NCI-H1092 (cell line): ENCODE data around the gene MIEF1.

Source experiments
- DNase-seq: peaks from one replicate; lab custom pipeline; 2025; lab: John Stamatoyannopoulos, UW

Gene MIEF1

DNA sequence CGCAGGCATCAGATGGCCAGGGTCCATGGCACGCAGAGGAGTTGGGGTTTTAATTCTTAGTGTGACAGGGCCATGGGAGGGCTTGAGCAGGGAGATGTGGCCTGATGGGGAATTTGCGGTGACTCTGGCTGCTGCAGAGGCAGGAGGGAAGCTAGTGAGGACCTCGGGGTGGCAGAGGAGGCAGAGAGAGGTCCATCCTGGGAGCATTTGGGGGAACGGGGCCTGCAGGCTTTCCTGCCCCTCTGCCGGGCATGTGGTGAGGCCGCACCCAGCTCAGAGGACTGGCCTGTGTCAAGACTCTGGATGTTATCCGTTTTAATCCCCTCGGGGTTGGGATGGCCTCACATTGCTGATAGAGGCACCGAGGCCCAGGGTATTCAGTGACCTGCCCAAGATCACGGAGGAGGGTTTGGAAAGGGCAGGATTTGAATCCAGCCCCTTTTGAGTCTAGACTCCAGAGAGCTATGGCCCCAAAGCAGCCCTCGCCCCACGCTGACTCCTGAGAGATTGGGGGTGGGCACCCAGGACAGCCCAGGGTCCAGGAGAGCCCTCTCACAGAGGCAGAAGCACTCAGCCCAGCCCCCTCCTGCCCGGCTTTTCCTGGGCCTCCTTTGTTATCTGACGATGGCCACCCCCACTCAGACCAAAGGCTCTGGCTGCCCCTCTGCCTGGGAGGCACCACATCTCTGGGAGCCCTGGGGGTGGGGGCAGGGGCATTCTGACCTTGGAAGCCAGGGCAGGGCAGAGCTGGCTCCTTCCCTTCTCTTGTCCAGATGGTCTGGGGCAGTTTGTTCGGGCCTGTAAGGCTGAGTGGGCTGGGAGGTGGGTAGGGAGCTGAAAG lies 31.4 kb upstream of the MIEF1 start:
- no peak for DNase-seq

DNA sequence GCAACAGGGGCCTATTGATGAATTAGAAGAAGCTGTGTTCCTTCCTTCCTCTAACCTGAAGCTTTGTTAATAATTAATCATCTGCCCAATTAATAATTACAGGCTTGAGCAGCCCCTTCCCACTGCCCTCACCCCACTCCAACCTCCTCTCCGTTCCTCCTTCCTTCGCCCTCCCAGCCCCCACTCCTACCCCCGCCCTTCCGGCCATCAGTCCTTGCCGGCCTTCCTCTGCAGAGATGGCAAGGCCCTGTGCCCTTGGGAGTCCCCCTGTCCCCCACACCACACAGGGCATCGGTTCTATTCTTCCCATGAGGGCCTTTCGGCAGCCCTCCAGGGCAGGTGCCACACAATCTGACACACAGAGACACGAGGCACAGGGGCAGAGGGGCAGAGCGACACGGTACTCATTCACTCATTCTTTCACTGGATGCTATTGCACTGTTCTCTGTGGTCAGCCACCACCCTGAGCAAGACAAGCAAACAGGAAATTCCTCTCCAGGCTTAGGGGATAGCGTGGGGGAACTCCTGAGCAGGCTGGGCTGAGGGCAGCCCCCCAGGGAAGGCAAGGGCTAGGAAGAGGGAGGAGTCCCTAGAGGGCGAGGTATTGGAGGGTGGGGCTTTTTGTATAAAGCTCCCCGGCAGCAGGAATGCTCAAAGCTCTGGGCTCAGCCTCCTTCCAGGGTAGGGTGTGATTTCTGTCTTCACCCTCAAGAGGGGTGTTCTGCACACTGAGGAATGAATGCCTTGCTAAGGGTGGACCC lies 30.5 kb upstream of the MIEF1 start:
- DNase-seq: no peak

DNA sequence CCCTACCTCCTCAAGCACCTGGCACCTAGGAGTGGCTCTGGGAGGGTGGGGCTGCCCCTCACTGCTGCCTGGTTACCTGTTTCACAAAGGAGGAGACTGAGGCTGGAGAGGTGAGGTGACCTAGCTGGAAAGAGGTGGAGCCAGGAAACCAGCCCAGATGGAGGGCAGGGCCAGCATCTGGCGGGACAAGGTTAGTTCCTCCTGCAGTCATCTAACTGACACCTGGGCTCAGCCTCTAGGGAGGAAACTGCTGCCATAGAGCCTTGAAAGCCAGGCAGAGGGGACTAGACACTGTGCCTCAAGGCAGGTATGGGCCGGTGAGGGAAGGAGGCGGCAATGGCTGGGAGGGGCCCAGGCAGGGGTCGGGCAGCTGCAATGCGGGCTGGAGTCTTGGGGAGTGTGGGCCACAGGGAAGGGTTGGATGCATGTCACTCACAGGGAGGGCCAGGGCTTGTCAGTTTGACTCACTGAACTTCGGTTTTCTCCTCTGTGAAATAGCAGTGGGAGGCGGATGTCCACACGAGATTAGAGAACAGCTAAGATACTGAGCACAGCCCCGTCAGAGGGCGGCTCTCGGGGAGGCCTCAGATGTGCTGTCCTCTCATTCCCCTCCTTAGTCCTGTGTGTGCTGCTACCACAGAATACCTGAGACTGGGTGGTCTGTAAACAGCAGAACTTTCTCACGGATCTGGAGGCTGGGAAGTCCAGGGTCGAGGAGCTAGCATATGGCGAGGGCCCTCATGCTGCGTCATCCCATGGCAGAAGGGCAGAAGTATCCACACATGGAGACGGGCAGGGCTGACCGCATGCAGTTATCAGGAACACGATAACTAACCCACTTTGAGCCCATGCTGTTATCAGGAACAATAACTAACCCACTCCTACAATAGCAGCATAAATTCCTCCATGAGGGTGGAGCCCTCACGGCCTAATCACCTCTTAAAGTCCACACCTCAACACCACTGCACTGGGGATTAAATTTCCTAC lies 29.2 kb upstream of the MIEF1 start:
- no peak for DNase-seq

DNA sequence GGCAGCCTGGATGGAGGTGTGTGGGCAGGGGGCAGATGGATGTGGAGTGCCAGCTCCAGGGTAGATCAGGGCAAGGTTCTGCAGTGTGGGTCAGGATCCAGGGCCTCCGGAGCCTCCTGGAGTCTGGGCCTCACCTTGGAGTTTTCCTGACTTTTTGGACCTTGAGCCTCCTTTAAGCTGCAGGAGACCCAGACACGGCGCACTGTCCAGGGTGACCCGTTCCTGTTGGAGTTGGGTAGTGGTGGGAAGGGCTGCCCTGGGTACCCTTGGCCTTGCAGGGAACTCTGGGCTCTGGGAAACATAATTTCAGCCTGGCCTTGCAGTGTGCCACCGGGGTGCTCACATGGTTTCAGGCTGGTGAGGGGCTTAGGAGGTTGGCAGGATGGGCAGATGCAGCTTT lies 28.2 kb upstream of the MIEF1 start:
- DNase-seq: no peak

DNA sequence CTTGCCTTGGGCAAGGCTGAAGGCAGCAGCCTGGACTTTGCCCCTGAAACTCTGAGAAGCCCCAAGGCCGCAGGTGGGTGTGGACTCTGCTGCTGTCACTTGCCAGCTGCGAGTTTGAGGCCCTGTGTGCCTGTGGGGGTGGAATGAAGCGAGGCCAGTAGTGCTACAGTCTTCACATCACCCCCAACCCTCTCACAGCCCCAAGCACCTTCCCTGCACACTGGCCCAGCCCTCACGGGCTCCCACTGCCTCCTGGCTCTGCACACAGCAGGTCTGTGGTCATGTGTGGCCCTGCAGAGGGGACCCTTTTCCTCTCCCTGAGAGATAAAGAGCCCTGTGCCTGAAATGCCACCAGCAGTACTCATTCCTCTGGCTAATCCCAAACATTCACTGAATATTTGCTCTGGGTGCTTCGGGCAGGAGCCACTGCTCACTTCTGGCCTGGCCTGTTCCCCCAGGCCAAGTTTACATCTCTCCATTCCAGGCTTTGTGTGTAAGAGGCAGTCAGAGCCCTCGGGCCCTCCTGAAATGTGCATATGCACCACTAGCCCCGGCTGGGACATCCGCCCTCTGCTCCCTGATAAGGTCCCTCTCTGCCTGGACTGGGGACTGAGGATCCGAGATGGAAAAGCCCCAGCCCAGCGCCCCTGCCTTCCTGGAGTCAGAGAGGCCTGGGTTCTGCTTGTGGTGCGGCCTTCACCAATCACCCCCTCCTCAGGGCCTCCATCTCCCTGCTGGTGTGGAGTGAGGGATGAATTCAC lies 27.6 kb upstream of the MIEF1 start:
- DNase-seq: no peak

DNA sequence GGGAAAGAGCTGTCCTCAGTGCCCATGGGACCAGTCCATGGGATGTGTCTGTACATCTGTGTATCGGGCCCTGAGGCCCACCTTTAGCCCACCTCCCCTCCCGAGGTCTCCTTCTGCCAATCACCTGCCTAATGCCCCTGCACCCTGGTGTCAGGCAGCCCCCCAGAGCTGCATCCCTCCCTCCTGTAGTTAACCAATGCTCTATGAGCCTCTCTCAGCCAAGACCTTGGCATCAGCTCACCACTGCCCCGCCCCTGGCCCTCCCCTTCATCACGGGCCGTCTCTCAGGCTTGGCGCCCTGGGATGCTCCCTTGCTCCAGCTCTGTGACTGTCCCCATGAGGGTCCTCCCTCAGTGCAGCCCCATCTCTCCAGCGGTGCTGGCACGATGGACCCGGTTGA lies 26.8 kb upstream of the MIEF1 start:
- no peak for DNase-seq

DNA sequence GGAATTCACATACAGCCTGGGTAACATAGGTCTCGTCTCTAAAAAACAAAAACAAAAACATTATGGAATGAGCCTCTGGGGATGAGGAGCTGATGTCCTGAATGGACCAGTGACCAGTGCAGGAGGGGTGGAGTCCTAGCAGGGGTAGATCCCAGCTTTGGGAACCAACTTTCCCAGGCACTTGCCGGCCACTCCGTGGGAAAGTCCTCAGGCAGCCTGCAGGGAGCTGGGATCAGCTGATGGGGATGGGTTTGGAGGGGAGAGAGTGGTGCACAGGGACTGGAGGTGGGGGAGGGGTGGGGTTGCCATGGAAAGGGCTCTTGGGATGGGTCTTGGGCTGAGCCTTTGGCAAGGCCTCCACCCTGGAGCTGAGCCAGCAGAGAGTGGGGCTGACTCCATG lies 26.2 kb upstream of the MIEF1 start:
- no peak for DNase-seq

DNA sequence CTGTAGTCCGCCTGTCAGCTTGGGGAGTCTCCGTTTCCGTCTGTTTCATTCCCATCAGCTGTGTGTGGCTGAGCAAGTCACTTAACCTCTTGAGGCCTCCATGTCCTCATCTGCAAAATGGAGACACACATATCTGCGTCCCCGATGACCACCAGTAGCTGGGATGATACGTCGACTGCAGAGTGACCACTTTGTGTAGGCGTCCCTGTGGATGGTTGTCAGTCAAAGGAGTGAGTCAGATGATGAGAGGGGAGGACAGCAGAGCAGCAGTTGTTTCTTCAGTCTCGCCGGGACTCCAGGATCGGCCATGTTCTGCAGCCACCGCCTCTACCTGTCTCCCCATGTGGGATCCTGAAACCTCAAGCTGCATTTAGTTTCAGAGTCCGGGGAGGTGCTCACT lies 25.4 kb upstream of the MIEF1 start:
- DNase-seq: no peak

DNA sequence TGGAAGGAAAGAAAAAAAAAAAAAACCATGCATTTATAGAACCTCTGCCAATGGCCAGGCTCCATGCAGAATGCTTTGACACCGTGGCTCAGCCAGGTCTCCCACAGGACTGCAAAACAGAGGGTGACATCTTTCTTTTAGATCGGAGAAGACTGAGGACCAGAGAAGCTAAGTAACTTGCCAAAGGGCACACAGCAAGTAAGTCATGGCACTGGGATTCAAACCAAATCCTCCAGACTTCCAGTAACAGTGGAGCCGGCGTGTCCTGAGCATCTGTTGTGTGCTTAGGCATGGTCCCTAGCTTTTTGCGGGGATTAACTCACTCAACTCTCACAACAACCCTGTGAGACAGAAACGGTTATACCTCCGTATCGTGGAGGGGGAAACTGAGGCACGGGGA lies 24.5 kb upstream of the MIEF1 start:
- no peak for DNase-seq

DNA sequence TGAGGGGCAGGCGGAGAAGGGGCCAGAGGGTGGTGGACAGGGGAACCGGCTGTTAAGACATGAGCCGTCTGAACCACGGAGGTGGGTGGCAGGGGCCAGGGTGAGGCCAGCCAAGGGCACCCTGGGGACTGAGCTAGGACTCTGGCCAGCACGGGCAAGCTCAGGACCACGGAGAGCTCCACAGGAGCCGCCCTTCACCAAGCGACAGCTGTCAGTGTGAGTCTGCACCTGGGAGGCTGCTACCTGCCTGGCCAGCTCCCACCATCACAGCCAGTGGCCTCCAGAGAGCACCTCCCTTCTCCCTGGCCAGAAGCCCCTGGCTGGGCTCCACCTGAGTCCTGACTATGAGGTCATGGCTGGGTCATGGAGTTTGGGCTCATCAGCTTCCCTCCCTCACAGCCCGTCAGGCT lies 23.6 kb upstream of the MIEF1 start:
- DNase-seq: no peak

DNA sequence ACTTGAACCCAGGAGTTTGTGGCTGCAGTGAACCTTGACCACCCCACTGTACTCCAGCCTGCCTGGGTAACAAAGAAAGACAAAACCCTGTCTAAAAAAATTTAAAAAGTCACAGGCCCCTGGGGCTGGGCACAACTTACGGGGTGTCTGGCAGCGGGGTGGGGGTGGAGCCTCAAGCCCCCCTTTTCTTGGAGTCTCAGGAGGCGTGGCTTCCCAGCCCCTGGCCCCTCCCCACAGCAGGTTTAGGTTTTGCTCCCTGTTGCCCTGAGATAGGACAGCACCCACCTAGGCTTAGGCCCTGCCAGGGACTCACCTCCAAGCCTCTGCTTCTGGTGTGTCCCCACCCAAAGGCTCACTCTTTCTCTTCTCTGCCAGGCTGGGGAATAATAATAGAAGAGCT lies 22.8 kb upstream of the MIEF1 start:
- DNase-seq: no peak

DNA sequence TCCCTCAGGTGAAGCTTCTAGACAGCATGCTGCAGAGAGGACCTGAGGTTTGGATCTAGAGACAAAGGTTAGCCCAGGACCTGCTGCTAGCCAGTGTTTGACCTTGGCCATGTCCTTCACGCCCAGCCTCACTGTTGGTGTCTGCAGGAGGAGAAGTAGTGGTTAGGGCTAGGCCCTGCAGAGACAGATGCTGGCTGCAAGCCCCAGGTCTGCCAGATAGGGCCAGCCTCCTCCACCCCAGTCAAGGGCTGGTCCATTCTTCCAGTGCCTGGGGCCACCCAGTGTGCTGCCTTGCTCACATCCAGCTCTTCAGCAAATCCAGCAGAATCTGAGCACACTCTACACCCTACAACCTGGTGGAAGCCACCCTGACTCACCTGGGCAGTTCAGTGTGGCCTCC lies 21.5 kb upstream of the MIEF1 start:
- no peak for DNase-seq

DNA sequence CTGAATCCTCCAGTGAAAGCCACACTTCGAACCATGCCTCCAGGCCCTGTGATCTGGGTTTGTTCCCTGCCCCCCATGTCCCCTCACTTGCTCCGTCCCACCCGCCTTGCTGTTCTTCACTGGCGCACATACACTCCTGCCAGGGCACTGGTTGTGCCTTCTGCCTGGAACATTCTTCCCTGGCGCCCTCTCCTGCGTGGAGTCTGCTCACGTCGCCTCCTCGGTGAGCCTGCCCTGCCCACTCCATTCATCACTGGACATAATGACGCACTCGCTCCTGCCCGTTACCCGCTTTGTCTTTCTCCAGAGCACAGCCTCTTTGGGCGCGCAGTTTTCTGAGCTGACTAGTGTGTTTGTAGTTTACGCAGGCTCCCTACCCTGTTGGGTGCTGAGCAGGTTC lies 21.0 kb upstream of the MIEF1 start:
- no peak for DNase-seq

DNA sequence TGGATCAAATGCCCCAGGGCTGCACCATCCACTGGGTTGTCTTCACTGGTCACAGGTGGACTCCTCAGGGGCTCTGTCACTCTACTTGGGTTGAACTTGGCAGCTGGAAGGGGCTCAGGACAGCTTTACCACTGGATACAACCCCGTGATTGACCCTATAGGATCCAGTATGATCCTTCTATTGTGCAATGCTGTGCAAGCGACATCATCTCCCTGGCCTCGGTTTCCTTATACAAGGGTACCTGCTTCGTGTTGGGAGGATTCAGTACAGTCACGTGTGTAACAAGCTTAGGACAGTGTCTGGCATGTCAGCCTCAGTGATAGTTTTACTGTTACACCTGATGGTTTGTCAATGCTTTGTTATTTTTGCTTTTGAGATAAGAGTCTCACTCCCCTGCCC lies 20.5 kb upstream of the MIEF1 start:
- DNase-seq: no peak

DNA sequence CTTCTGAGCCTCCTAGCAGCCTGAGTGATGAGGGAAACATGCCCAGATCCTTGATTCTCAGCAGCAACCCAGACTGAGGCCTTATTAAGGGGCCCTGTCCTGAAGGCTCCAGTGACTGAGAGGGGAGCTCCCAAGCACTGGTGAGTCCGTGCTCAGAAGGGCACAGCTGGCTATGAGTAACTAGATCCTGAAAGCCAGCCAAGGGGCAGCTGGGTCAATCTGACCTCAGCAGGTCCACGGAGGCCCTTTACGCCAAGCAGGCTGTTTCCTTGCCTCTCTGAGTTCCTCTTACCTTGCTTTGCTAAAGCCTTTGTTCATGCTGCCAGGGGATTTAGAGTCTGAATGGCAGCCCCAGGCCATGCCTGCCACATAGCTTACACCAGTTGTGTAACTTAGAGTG lies 19.3 kb upstream of the MIEF1 start:
- DNase-seq: no peak

DNA sequence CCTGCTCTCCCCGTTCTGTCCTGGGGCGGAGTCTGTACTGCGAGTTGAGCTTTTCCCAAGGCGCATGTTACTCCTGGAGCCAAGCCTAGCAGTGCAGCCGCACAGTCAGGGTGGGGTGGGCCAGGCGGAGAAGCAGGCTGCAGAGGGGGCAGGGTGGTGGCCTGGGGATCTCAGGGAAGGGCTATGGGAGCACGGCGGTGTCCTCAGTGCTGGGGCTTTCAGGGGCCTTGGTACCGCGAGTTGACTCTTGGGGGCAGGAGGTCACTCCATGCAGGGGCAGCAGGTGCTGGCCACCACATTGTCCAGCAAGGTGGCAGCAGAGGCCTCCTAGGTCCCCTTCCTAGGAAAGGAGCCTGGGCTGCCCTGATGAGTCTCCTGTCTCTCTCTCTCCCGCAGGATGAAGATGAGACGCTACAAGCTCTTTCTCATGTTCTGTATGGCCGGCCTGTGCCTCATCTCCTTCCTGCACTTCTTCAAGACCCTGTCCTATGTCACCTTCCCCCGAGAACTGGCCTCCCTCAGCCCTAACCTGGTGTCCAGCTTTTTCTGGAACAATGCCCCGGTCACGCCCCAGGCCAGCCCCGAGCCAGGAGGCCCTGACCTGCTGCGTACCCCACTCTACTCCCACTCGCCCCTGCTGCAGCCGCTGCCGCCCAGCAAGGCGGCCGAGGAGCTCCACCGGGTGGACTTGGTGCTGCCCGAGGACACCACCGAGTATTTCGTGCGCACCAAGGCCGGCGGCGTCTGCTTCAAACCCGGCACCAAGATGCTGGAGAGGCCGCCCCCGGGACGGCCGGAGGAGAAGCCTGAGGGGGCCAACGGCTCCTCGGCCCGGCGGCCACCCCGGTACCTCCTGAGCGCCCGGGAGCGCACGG lies 14.9 kb upstream of the MIEF1 start:
- no peak for DNase-seq

DNA sequence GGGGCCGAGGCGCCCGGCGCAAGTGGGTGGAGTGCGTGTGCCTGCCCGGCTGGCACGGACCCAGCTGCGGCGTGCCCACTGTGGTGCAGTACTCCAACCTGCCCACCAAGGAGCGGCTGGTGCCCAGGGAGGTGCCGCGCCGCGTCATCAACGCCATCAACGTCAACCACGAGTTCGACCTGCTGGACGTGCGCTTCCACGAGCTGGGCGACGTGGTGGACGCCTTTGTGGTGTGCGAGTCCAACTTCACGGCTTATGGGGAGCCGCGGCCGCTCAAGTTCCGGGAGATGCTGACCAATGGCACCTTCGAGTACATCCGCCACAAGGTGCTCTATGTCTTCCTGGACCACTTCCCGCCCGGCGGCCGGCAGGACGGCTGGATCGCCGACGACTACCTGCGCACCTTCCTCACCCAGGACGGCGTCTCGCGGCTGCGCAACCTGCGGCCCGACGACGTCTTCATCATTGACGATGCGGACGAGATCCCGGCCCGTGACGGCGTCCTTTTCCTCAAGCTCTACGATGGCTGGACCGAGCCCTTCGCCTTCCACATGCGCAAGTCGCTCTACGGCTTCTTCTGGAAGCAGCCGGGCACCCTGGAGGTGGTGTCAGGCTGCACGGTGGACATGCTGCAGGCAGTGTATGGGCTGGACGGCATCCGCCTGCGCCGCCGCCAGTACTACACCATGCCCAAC lies 14.1 kb upstream of the MIEF1 start:
- DNase-seq: no peak

DNA sequence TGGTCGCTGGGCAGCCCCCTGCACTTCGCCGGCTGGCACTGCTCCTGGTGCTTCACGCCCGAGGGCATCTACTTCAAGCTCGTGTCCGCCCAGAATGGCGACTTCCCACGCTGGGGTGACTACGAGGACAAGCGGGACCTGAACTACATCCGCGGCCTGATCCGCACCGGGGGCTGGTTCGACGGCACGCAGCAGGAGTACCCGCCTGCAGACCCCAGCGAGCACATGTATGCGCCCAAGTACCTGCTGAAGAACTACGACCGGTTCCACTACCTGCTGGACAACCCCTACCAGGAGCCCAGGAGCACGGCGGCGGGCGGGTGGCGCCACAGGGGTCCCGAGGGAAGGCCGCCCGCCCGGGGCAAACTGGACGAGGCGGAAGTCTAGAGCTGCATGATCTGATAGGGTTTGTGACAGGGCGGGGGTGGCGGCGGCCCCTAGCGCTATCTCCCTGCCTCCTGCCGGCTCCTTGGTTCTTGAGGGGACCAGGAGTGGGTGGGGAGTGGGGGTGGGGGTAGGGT lies 13.5 kb upstream of the MIEF1 start:
- no peak for DNase-seq
